ENCODE measurements around the gene EGLN2. TPM values are rescaled to one million over a fixed set of nuclear protein-coding genes. Genes with fewer than 3 reads are reported as not detected.

Gene EGLN2
- total RNA-seq, 1 experiment from 2014 or later, result 58.6 TPM

GRCh38 chr19:40801426-40802299, 2.7 kb downstream of the EGLN2 start:
- TSS peak; percentile 62 for BruUV-seq (replicated peaks)
- H3K9me2 ChIP-seq (ENCODE audit: insufficient read depth), result no peaks in the 10 kb centered on the region
- no peaks in the 10 kb centered on the region for H3K27me3 ChIP-seq (ENCODE audit: insufficient read depth, low read length)
- no peak for TF ChIP-seq SRF (IDR thresholded peaks at IDR 0.05; ENCODE audit: low read depth)
- TF ChIP-seq ZBTB33 (IDR thresholded peaks at IDR 0.05; ENCODE audit: extremely low read depth, insufficient replicate concordance, low read length), result no peak
- peaks cover 10 to 23% of the 10 kb centered on the region in 2 experiments; a peak in 3 of 4 replicates for H3K36me3 ChIP-seq (ENCODE audit: control insufficient read depth in 1 of 2, insufficient read depth in 2 of 2, low read length in 2 of 2)
- H3K27ac ChIP-seq (ENCODE audit: low read depth, low read length), result peak overlapping the region; percentile 11; the same call in 1 of the 2 replicates
- peaks cover 14 to 62% of the 10 kb centered on the region in 2 experiments for H3K4me1 ChIP-seq (ENCODE audit: control insufficient read depth in 1 of 2, insufficient read depth in 2 of 2, low read length in 2 of 2)
- H4K20me1 ChIP-seq (ENCODE audit: insufficient read depth), result no peaks in the 10 kb centered on the region
- RAD21 ChIA-PET (ENCODE audit: low non-redundant PET in 1 of 2, low total read pairs in 2 of 2, uncharacterized antibody in 2 of 2, unreplicated experiment in 2 of 2), result no interaction called here
- H3K4me2 ChIP-seq (ENCODE audit: low read length), result 0 out of 2 replicates have a peak overlapping the region, but pooled peaks have one; percentile 7
- no peak for DNase-seq (ENCODE audit: low read depth, low spot score)
- 0 out of 2 replicates have a peak overlapping the region, but pooled peaks have one; percentile 6 for H3K9ac ChIP-seq (ENCODE audit: low read length)
- ATAC-seq, result no peak
- H2AFZ ChIP-seq (ENCODE audit: low read depth, low read length, poor library complexity, severe bottlenecking), result no peak overlapping the region
- intact Hi-C loops (cut with micrococcal nuclease), result no loop called here
- peaks cover 73% of the 10 kb centered on the region for H3K79me2 ChIP-seq (ENCODE audit: insufficient read depth, low read length)
- POLR2A ChIA-PET, result no interaction called here
- no peaks in the 10 kb centered on the region for H3K9me3 ChIP-seq (ENCODE audit: control insufficient read depth in 1 of 2, insufficient read depth in 1 of 2, low read depth in 1 of 2, low read length in 2 of 2)
- no peak overlapping the region for H3K4me3 ChIP-seq (replicated peaks in 1 of 2; ENCODE audit: low read depth in 1 of 2, low read length in 2 of 2)
- CTCF ChIA-PET, result no interaction called here

Data from HCT116 (cell line).